GM06990 (cell line): Measurements from ENCODE around the gene CPNE4.
A peak's percentile ranks its signal among the peaks of the same experiment; 100 is the strongest.

Experiments used
- DNase-seq: peaks from one replicate; pipeline ENCODE4 v3.0.0-alpha.2; 2011; ENCODE audit not compliant: insufficient read length; ENCODE audit errors: extremely low read depth
- H3K27me3 ChIP-seq: replicated peaks from 2 replicates; pipeline ENCODE4 v1.6.0; 2011; ENCODE audit warnings: low read length; ENCODE audit not compliant: control insufficient read depth, insufficient read depth
- H3K36me3 ChIP-seq: 2 replicates; pipeline ENCODE4 v1.5.1; 2011; ENCODE audit warnings: low read length; ENCODE audit not compliant: control insufficient read depth, insufficient read depth
- H3K4me3 ChIP-seq: replicated peaks from 2 replicates; pipeline ENCODE4 v1.5.1; 2011; ENCODE audit warnings: low read depth, mild to moderate bottlenecking, control low read depth, low read length
- CTCF ChIP-seq: IDR thresholded peaks from 2 replicates; pipeline ENCODE4 v1.5.1; 2011; ENCODE audit warnings: low read length, control low read depth, mild to moderate bottlenecking, inconsistent platforms; ENCODE audit not compliant: insufficient read depth, poor library complexity, severe bottlenecking

CPNE4 gene

GRCh38 chr3:131797776-131798175 lies 237.0 kb downstream of the CPNE4 start:
- no peak for TF ChIP-seq CTCF
- no peak overlapping the region for H3K4me3 ChIP-seq
- no peak for DNase-seq
- H3K27me3 ChIP-seq: no peaks in the 10 kb centered on the region
- H3K36me3 ChIP-seq: no peaks in the 10 kb centered on the region

- TF ChIP-seq CTCF: no peak
- peak; percentile 42 for DNase-seq
- H3K36me3 ChIP-seq: no peaks in the 10 kb centered on the region
- H3K4me3 ChIP-seq: no peak overlapping the region
- no peaks in the 10 kb centered on the region for H3K27me3 ChIP-seq
These were observed 238.1 kb downstream of the CPNE4 start for GRCh38 chr3:131796558-131797198.

GRCh38 chr3:131796111-131796510 lies 238.7 kb downstream of the CPNE4 start:
- Histone ChIP-seq H3K4me3 (no peak overlapping the region), H3K36me3 (no peaks in the 10 kb centered on the region), H3K27me3 (no peaks in the 10 kb centered on the region)
- TF ChIP-seq CTCF: no peak
- DNase-seq: no peak

GRCh38 chr3:131795390-131796090 lies 239.3 kb downstream of the CPNE4 start:
- Histone ChIP-seq H3K4me3 (no peak overlapping the region), H3K36me3 (no peaks in the 10 kb centered on the region), H3K27me3 (no peaks in the 10 kb centered on the region)
- DNase-seq: peak; percentile 28
- no peak for TF ChIP-seq CTCF

- no peaks in the 10 kb centered on the region for H3K36me3 ChIP-seq
- peak; percentile 19 for DNase-seq
- no peaks in the 10 kb centered on the region for H3K27me3 ChIP-seq
- peak; percentile 73 for TF ChIP-seq CTCF
- no peak overlapping the region for H3K4me3 ChIP-seq
These were observed 239.9 kb downstream of the CPNE4 start for GRCh38 chr3:131794766-131795388.
